ENCODE measurements around the gene ITGB4. TPM values are rescaled to one million over a fixed set of nuclear protein-coding genes. Genes with fewer than 3 reads are reported as not detected.

Gene ITGB4
- total and polyA plus RNA-seq, 10 of the 15 experiments (the other 5 are each of a cell fraction or from before 2014, with no cell fraction given): 0.06 to 1.6 (median 0.27) TPM; not detected in 2

DNA sequence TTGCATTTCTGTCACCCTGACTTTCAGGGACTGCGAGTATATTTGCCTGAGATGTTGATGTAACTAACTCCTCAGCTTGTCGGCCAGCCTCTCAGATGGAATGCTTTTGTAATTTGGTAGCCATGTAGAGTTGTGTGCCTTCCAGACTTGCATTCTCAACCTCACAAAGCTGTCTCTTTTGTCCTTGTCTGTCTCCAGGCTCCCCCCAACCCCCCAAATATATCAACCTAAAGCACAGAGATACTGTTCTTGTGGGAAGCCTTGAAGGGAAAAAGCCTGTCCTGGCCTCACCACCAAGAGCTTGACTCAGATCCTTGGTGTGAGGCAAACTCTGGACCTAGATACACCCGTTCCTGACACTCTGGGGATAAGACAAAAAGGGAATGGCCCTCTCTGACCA is 35.8 kb upstream of the ITGB4 start (continued):
- TF ChIP-seq, protein P1, sequence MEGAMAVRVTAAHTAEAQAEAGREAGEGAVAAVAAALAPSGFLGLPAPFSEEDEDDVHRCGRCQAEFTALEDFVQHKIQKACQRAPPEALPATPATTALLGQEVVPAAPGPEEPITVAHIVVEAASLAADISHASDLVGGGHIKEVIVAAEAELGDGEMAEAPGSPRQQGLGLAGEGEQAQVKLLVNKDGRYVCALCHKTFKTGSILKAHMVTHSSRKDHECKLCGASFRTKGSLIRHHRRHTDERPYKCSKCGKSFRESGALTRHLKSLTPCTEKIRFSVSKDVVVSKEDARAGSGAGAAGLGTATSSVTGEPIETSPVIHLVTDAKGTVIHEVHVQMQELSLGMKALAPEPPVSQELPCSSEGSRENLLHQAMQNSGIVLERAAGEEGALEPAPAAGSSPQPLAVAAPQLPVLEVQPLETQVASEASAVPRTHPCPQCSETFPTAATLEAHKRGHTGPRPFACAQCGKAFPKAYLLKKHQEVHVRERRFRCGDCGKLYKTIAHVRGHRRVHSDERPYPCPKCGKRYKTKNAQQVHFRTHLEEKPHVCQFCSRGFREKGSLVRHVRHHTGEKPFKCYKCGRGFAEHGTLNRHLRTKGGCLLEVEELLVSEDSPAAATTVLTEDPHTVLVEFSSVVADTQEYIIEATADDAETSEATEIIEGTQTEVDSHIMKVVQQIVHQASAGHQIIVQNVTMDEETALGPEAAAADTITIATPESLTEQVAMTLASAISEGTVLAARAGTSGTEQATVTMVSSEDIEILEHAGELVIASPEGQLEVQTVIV (IDR thresholded peaks at IDR 0.05; ENCODE audit: borderline replicate concordance, partially characterized antibody): no peak
- TF ChIP-seq NFYB (IDR thresholded peaks at IDR 0.05; ENCODE audit: insufficient read depth, low read depth, low read length) (no peak), STAT1 (conservative IDR thresholded peaks at IDR 0.05) (no peak), ESRRA (IDR thresholded peaks at IDR 0.05; ENCODE audit: low read length) (no peak), BRCA1 (IDR thresholded peaks at IDR 0.05; ENCODE audit: low read depth, low read length) (no peak), ZZZ3 (IDR thresholded peaks at IDR 0.05; ENCODE audit: control insufficient read depth, insufficient read length, low read depth) (no peak)
- TF ChIP-seq, protein P2, sequence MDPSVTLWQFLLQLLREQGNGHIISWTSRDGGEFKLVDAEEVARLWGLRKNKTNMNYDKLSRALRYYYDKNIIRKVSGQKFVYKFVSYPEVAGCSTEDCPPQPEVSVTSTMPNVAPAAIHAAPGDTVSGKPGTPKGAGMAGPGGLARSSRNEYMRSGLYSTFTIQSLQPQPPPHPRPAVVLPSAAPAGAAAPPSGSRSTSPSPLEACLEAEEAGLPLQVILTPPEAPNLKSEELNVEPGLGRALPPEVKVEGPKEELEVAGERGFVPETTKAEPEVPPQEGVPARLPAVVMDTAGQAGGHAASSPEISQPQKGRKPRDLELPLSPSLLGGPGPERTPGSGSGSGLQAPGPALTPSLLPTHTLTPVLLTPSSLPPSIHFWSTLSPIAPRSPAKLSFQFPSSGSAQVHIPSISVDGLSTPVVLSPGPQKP (IDR thresholded peaks at IDR 0.05; ENCODE audit: low read depth, low read length): no peak
- TF ChIP-seq, protein P3, sequence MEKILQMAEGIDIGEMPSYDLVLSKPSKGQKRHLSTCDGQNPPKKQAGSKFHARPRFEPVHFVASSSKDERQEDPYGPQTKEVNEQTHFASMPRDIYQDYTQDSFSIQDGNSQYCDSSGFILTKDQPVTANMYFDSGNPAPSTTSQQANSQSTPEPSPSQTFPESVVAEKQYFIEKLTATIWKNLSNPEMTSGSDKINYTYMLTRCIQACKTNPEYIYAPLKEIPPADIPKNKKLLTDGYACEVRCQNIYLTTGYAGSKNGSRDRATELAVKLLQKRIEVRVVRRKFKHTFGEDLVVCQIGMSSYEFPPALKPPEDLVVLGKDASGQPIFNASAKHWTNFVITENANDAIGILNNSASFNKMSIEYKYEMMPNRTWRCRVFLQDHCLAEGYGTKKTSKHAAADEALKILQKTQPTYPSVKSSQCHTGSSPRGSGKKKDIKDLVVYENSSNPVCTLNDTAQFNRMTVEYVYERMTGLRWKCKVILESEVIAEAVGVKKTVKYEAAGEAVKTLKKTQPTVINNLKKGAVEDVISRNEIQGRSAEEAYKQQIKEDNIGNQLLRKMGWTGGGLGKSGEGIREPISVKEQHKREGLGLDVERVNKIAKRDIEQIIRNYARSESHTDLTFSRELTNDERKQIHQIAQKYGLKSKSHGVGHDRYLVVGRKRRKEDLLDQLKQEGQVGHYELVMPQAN (conservative IDR thresholded peaks at IDR 0.05): no peak
